ENCODE measurements around the gene RREB1.

DNA sequence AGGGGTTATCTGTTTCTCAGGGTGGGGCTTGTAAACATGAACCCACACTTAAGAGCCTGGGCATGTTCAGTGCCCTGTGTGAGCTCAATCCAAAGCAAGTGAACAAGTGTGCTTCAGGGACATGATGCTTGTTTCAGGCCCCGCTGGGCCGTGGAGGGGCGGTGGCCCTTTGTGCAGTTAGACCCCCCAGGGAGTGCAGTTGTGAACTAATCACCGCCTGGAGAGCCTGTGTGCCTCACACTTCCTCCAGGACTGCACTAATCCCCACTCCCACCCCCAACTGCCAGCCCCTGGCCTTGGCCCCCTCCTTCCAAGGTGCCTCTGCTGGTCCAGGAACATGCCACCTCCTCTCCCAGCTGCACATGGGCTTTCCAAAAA lies 58.1 kb downstream of the RREB1 start:
- TF ChIP-seq, protein P1, sequence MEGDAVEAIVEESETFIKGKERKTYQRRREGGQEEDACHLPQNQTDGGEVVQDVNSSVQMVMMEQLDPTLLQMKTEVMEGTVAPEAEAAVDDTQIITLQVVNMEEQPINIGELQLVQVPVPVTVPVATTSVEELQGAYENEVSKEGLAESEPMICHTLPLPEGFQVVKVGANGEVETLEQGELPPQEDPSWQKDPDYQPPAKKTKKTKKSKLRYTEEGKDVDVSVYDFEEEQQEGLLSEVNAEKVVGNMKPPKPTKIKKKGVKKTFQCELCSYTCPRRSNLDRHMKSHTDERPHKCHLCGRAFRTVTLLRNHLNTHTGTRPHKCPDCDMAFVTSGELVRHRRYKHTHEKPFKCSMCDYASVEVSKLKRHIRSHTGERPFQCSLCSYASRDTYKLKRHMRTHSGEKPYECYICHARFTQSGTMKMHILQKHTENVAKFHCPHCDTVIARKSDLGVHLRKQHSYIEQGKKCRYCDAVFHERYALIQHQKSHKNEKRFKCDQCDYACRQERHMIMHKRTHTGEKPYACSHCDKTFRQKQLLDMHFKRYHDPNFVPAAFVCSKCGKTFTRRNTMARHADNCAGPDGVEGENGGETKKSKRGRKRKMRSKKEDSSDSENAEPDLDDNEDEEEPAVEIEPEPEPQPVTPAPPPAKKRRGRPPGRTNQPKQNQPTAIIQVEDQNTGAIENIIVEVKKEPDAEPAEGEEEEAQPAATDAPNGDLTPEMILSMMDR (IDR thresholded peaks at IDR 0.05; ENCODE audit: low read depth, low read length, poor library complexity, severe bottlenecking), result no peak
- no peak for TF ChIP-seq EZH2phosphoT487 (IDR thresholded peaks at IDR 0.05; ENCODE audit: borderline replicate concordance, low read length)
